Stimulated activated CD8-positive, alpha-beta memory T cell treated with anti-CD3 and anti-CD28 coated beads, Interleukin-4, amount 100 ng/mL, for 4 hours (primary cell): ENCODE measurements around the gene RGL4.

Experiments used
- DNase-seq, 2 donors: peaks; one replicate each; pipeline ENCODE4 v3.0.0-alpha.2; 2020; ENCODE audit warnings: low read depth in 2 of 2, low spot score in 1 of 2

RGL4 gene

DNA sequence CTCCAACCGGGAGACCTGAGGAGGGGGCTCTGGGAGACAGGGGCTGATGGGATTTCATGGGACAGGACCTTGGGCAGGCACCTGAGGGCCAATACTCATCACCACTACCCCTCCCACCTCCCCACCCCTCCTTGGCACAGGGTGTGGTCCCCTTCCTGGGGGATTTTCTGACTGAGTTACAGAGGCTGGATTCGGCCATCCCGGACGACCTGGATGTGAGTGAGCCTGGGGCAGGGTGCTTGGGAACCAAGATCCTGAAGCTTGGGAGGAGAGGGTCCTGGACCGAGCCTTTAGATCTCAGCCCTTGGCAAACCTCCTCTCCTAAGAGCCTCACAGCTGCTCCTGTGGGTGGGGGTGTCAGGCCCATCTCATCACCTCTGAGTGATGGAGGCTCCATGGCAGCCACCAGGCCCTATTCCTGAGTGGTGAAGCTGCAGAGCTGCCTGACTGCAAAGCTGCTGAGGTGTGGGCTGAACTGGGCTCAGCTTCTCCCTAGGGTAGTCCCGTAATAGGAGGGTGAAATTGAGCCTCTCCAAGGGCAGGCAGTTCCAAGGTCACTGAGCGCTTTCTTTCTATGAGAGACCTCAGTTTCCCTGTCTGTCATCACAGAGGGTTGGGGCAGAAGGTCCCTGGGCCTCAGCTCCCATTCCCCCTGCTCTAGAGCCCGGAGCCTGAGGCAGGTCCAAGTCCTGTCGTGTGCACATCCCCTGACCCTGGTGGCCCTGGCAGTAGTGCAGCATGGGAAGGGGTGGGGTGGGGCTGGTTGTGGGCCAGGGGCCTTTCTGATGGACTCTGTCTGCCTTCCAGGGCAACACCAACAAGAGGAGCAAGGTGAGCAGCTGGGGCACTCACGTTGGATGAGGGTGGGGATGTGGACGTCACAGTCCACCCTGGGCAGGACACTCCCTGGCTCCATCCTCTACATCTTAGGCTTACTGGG lies 6.5 kb downstream of the RGL4 start:
- no peak for DNase-seq

DNA sequence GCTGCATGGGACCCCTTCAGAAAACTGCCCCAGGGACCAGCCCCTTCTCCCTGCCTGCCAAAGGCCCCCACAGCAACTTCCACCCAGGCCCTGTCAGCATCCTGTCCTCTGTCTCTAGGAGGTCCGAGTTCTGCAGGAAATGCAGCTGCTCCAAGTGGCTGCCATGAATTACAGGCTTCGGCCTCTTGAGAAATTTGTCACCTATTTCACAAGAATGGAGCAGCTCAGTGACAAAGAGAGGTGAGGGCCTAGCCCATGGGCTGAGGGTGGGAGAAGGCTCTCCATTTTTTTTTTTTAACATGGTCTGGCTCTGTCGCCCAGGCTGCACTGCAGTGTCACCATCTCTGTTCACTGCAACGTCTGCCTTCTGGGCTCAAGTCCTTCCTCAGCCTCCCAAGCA lies 7.3 kb downstream of the RGL4 start:
- DNase-seq = no peak

DNA sequence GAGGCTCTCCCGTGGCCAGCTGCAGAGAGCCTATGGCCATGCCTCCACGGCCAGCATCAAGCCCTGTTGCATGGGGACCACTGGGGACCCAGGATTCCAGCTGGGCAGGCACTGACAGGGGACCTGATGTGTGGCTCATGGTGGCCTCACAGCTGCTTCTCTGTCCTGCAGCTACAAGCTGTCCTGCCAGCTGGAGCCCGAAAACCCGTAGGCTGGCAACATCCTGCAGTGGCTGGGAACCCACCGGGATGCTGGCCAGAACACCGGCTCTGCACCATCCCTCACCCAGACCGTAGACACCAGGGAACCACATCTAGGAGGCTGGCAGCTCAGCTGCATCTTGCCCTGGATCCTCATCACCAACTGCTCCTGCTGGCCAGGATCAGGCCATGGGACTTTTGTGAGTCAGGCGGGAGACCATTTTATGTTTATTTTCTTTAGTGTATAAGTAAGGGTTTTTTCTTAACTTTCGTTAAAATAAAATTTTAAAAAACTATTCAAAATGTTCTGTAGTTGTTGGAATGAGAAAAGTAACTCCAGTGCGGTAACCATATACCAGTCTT lies 7.9 kb downstream of the RGL4 start:
- DNase-seq = no peak

DNA sequence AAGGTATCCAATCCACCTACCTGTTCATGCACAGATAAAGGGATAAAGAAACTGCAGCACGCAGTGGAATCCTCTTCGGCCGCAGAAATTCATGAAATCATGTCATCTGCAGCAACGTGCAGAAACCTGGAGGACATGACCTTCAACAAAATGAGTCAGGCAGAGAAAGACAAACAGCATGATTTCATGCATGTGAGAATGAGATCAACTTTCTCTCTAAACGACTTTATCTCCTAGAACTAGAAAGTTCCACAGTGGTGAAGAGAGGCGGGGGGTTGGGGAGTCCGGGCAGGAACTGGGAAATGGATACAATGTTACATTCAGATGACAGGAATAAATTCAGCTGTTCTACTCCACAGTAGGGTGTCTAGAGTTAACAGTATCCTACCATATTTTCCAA lies 9.9 kb downstream of the RGL4 start:
- no peak for DNase-seq

DNA sequence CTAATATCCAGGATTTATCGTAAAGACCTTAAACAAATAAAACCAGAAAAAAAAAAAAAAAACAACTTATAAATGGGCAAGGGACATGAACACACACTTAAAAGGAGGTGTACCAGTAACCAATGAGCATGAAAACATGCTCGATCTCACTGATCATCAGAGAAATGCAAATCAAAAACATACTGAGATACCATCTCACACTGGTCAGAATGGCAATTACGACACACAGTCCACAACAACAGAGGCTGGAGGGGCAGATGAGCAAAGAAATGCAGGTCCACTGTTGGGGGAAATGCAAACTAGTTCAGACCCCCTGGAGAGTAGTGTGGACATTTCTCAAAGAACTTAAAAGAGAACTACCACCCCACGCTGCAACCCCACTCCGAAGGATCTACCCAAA lies 13.2 kb downstream of the RGL4 start:
- DNase-seq = no peak

DNA sequence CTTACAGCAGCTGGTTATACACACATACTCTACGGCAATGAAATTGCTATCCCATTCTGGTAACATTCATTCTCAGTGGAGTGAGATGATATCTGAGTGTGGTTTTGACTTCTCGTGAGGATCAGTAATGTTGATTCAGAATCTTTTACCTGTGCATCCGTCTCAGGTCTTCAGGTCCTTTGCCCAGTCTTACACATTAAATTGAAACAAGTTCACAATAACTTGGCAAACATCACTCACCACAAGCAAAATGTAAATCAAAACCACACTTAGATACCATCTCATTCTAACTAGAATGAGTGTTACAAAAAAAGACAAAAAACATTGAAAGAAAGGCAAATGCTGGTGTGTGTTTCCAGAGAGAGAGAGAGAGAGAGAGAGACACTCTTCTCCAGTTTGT lies 14.0 kb downstream of the RGL4 start:
- no peak for DNase-seq

DNA sequence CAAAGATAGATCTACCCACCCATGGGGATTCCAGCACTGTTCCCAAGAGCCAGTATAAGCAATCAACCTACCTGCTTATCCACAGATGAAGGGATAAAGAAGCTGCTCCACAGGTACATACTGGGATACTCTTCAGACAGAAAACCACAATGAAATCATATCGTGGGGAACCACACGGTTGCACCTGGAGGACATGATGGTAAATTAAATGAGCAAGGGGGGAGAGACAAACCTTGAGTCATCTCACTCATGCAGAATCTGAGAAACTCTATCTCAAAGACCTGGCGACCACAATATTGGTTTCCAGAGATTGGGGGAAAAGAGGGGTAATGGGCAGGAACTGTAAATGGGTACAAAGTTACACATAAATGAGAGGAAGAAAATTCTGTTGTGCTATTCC lies 14.5 kb downstream of the RGL4 start:
- DNase-seq = no peak

DNA sequence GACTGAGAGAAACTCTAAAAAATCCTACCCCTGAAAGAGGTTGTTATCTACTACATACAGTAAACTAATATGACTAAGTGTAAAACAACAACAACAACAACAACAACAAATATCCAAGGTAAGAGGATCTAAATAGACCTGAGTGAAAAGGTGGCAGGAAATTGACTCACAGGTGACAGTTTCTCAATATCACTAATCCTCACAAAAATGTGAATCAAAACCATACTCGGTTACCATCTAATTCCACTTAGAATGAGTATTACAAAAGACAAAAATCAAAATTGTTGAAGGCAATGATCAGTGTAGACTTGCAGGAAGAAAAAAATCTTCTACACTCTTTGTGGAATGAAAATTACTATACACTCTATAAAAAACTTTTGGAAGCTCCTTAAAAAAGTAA lies 17.5 kb downstream of the RGL4 start:
- no peak for DNase-seq

DNA sequence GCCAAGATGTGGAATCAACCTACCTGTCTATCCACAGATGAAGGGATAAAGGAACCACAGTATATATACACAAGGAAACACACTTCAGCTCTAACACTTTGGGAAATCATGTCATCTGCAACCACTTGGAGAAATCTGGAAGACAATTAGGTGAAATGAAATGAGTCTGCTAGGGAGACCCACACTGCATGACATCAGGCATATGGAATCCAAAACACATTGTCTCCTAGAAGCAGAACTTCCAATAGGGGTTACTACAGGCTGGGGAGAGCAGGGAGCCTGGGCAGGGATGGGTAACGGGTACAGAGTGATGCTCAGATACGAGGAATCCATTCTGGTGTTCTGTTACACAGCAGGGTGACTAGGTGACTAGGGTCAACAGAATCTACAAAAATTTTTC lies 18.3 kb downstream of the RGL4 start:
- no peak for DNase-seq

DNA sequence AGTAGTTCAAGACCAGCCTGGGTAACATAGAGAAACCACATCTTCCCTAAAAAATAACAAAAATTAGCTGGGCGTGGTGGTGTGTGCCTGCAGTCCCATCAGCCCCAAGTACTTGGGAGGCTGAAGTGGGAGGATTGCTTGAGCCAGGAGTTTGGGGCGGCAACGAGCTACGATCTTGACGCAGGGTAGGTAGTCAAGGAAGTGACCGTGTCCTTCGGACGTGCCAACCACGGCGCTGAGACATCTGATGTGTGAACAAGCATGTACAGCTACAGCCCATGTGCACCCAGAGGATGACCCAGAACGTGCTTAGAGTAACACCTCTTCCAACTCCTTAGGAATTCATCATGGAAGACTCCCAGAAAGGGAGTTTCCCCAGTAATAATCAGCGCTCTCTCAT lies 21.4 kb downstream of the RGL4 start:
- DNase-seq = no peak

DNA sequence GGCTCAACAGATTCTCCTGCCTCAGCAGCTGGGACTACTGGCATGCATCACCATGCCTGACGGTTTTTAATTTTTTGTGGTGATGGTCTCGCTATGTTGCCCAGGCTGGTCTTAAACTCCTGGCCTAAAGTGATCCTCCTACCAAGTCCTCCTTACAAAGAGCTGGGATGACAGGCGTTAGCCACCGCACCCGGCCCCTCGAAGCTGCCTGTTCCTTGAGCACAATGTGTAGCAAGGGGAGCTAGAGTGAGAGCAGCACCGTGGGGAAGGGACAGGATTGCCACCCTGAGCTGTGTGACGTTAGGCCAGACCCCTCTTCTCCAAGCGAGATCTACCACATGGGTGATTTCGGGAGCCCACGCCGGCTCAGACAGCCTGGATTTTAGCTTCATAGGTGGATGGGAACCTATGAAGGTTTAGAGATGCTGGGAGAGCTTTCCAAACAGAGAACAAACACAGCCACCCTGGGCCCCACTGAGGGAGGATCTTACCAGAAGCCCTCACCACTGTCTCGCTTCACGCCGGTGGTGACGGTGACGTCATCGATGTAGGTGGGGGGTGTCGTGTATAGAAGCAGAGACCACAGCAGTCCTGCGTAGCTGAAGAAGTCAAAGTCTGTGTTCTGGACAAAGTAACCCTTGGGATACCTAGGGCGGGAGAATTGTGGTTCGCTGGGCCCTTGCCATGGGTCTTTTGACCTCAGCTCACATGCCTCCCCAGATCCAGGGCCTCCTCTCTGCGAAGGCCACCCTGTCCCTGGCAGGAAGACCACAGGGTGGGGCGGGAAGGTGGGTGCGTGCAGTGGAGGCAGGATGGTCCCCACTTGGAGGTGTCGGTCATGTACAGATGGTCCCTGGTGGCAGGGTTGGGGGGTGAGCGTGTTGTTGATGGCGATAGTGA lies 23.1 kb downstream of the RGL4 start:
- DNase-seq = no peak

DNA sequence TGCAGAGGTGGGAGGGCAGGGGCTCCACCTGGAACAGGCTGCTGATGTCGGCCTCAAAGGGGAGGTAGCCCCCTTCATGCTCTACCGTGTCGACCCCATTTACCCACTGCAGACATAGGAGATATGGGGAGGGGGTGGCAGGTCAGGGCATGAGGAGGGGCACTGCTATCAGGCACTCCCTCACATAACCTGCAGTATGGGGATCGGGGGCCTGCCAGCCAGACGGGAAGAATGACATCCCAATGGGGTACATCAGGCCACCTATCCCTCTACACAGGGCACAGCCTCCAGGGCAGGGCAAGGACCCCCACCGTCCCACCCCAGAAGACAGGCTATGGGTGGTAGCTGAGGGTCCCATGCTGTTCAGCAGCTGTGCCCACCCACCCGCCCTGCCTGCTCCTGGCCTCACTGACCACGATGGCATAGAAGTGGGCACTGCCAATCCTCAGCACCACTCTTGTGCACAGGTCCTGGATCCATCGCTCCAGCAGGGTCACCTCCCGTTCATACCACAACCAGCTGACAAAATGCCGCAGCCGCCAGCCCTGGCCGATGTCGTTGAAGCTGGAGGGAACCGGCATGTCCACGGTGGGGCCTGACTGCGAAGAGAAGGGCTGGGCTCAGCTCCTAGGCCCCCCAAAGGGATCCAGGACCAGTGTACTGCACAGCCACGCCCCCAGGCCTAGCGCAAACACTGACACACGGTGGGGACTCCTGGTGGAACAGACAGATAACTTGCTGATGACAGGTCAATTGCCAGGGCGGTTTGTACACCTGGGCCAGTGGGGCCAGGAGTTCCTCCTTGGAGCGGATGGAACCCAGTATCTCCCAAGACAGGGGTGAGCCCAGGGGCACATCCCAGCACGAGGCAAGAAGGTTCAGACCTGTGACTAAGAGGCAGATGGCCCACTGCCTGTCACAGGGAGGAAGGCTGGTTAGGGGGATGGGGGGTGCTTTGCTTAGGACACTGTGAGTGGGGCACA lies 24.1 kb downstream of the RGL4 start:
- DNase-seq = no peak

DNA sequence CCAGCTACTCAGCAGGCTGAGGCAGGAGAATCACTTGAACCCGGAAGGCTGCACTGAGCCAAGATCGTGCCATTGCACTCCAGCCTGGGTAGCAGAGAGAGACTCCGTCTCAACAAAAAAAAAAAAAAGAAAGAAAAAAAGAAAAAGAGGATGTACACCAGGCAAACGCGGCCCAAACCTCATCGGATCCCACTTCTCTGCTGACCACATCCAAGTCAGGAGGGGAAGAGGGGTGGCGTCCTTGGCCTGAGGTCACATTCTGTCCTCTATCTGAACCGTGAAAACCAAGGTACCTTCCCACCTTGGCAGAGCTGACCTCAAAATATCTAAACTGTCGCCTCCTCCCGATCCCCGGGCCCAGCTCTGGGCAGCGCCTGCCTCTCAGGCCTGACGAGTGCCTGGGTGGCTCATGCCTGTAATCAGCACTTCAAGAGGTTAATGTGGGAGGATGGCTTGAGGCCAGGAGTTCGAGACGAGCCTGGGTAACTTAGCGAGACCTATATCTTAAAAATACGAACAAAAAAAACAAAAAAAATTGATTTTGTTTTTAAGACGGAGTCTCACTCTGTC lies 25.1 kb downstream of the RGL4 start:
- no peak for DNase-seq

DNA sequence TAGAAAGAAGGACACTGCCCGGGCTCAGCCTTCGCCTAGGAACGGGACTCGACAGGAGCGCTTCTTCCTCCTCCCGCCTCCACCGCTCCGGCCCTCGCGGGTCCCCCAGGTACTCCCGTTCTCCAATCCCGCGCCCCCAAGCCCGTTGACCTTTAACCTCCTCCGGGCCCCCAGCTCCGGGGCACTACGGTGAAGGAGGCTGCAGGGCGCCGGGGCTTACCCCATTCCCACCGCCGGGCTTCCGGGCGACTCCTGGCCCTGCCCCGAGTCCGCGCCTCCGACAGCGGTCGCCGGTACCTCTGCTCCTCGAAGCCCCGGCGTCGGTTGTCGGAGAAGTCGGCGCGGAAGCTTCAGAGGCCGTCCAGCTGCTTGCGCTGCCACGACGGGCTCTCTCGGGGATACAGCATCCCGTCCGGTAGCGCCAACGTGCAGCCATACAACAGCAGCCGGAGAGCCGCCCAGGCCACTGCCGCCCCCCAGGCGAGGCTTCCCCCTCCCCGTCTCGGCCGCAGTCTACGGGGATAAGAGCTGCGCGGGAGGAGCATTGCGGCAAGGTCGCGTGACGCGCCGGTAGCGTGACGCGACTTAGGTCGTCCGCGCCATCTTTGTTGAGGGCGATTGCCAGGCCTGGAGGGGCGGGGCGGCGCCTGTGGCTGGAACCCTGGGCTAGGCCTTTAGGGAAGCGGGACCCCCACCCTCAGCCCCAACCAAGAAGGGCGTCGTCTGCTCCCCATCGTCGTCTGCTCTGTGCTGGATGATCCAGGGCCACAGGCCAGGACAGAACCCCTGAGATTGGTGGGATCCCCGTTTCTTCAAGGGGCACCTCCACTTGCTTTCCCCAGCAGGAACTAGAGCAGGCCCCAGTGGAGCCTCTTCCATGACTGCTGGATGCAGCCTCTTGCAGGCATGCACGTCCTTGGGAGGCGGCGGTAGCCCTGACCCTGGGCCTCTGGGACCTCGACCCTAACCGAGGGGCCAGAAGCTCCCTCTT lies 26.3 kb downstream of the RGL4 start:
- peak; percentile 52 to 56 for DNase-seq

DNA sequence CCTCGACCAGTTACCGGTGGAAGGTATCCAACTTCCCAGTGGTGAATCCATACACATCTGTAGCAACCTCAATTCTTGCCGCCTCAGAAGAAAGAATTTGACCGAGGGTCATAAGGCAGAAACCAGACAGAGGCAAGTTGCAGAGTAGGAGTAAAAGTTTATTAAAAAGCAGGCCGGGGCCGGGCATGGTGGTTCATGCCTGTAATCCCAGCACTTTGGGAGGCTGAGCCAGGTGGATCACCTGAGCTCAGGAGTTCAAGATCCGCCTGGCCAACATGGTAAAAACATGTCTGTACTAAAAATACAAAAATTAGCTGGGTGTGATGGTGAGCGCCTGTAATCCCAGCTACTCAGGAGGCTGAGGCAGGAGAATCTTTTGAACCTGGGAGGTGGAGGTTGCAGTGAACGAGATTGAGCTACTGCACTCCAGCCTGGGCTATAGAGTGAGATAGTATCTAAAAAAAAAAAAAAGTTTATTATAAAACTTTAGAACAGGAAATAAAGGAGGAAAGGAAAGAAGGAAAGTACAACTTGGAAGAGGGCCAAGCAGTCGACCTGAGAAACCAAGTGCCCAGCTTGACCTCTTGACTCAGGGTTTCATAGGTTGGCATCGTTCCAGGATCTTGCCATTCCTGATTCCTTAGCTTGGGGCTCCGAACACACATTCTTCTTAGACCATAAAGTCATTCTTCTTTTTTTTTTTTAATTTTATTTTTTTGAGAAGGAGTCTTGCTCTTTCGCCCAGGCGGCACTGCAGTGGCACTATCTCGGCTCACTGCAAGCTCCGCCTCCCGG lies 27.8 kb downstream of the RGL4 start:
- no peak for DNase-seq

DNA sequence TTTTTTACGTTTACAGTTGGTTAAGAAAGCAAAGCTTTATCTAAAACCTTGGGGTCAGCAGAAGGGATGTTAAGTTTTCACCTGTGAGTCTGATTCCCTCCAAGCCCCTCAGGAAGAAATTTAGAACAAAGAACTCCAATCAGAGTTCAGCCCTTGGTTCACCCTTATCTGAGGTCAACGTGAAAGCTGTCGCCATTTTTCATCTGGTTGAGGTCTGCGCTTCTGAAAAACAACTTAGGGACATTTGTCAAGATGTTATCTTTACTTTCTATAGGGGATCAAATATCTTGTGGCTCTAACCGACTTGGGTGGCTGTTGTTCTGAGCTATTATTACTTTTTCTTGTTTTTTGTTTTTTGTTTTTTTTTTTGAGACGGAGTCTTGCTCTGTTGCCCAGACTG lies 30.0 kb downstream of the RGL4 start:
- DNase-seq = no peak

DNA sequence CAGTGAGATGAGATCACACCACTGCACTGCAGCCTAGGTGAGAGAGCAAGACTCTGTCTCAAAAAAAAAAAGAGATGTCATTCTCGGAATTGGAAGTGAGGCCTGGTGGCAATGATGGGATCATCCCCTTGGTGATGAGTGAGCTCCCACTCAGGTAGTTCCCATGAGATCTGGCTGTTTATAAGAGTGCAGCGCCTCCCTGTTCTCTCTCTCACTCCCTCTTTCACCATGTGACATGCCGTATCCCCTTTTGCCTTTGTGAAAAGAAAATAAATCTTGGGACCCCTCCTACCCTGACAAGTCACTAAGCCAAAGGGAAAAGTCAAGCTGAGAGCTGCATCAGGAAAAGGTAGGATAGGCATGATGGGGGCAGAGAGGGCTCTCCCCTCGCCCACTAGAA lies 31.3 kb downstream of the RGL4 start:
- DNase-seq = no peak

DNA sequence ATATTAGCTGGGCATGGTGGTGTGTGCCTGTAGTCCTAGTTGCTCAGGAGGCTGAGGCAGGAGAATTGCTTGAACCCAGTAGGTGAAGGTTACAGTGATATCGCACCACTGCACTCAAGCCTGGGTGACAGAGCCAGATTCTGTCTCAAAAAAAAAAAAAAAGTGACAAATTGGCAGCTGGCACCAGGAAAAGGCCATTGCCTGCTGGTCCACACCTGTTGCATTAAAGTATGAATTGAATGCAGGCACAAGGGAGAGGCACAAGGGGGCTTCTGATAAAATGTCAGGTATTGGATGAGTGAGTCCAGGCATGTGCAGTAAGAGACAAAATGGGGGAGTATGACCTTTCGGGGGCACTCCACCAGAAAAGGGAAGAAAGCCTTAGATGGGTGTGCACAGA lies 31.9 kb downstream of the RGL4 start:
- DNase-seq = no peak
